NCI-H2107 (cell line): ENCODE results near the gene GDF2.

ENCODE experiments used
- DNase-seq: peaks from one replicate; lab custom pipeline; 2025; lab: John Stamatoyannopoulos, UW

Gene GDF2

GRCh38 chr10:47322300-47323061 is at the start of gene GDF2:
Gene GDF2 (plus strand): TSS chr10:47322454. CDS start chr10:47322669, 215 bp downstream.
- no peak for DNase-seq

GRCh38 chr10:47276071-47276470 is 46.2 kb upstream of the GDF2 start:
- DNase-seq: no peak

- DNase-seq: no peak
Measured at GRCh38 chr10:47276576-47277351, 45.5 kb upstream of the GDF2 start.

GRCh38 chr10:47277352-47278151 is 44.7 kb upstream of the GDF2 start:
- no peak for DNase-seq

GRCh38 chr10:47278152-47278473 is 44.1 kb upstream of the GDF2 start:
- DNase-seq: no peak

GRCh38 chr10:47278720-47279119 is 43.5 kb upstream of the GDF2 start:
- DNase-seq: no peak

GRCh38 chr10:47279276-47279675 is 43.0 kb upstream of the GDF2 start:
- DNase-seq: no peak

- no peak for DNase-seq
Measured at GRCh38 chr10:47282005-47282656, 40.1 kb upstream of the GDF2 start.

GRCh38 chr10:47282657-47283018 is 39.6 kb upstream of the GDF2 start:
- no peak for DNase-seq

- DNase-seq: no peak
Measured at GRCh38 chr10:47283101-47283630, 39.1 kb upstream of the GDF2 start.

GRCh38 chr10:47283848-47284247 is 38.4 kb upstream of the GDF2 start:
- no peak for DNase-seq

- no peak for DNase-seq
Measured at GRCh38 chr10:47285381-47286115, 36.7 kb upstream of the GDF2 start.

GRCh38 chr10:47286116-47286505 is 36.1 kb upstream of the GDF2 start:
- no peak for DNase-seq

GRCh38 chr10:47286591-47287315 is 35.5 kb upstream of the GDF2 start:
- no peak for DNase-seq

- no peak for DNase-seq
Measured at GRCh38 chr10:47287365-47287802, 34.9 kb upstream of the GDF2 start.

GRCh38 chr10:47287805-47288204 is 34.4 kb upstream of the GDF2 start:
- no peak for DNase-seq

- DNase-seq: no peak
Measured at GRCh38 chr10:47288236-47288635, 34.0 kb upstream of the GDF2 start.

- no peak for DNase-seq
Measured at GRCh38 chr10:47288916-47289495, 33.2 kb upstream of the GDF2 start.

- DNase-seq: no peak
Measured at GRCh38 chr10:47289921-47290320, 32.3 kb upstream of the GDF2 start.

- no peak for DNase-seq
Measured at GRCh38 chr10:47290338-47290737, 31.9 kb upstream of the GDF2 start.
